DOHH2 (cell line): ENCODE results near the gene FTO.

Experiments used
- CTCF ChIP-seq: fragments of 200-600 bp; sonication (generic); IDR thresholded peaks from one replicate; pipeline ENCODE4 v1.5.1; 2014; ENCODE audit warnings: antibody characterized with exemption, mild to moderate bottlenecking, low read depth, low read length; ENCODE audit not compliant: poor library complexity, severe bottlenecking
- EZH2phosphoT487 ChIP-seq: fragments of 200-600 bp; sonication (generic); IDR thresholded peaks from 2 replicates; pipeline ENCODE4 v1.6.1; 2017; ENCODE audit warnings: borderline replicate concordance, mild to moderate bottlenecking, antibody characterized with exemption, low read length, moderate library complexity, mixed read lengths

GRCh38 chr16:54115558-54115957 lies 411.6 kb downstream of the FTO start:
- no peak for TF ChIP-seq CTCF
- TF ChIP-seq EZH2phosphoT487: no peak
